Prostate gland (tissue), 2 donors: Measurements from ENCODE around the gene STK11.

Source experiments
- POLR2A ChIP-seq: fragments of 450-650 bp; IDR thresholded peaks from one replicate; pipeline ENCODE4 v1.6.1; 2016; ENCODE audit warnings: antibody characterized with exemption, mild to moderate bottlenecking
- TF ChIP-seq, protein P1 (sequence below), 4 experiments: fragments of 200-600 bp in 2 of 4; fragments of 450-650 bp in 2 of 4; sonication (generic) in 2 of 4; IDR thresholded peaks; 1 replicate in 3 of 4; 2 replicates in 1 of 4; pipeline ENCODE4 v1.5.1; 2016 to 2019; ENCODE audit warnings: antibody characterized with exemption in 4 of 4, mild to moderate bottlenecking in 2 of 4, moderate library complexity in 2 of 4

DNA sequence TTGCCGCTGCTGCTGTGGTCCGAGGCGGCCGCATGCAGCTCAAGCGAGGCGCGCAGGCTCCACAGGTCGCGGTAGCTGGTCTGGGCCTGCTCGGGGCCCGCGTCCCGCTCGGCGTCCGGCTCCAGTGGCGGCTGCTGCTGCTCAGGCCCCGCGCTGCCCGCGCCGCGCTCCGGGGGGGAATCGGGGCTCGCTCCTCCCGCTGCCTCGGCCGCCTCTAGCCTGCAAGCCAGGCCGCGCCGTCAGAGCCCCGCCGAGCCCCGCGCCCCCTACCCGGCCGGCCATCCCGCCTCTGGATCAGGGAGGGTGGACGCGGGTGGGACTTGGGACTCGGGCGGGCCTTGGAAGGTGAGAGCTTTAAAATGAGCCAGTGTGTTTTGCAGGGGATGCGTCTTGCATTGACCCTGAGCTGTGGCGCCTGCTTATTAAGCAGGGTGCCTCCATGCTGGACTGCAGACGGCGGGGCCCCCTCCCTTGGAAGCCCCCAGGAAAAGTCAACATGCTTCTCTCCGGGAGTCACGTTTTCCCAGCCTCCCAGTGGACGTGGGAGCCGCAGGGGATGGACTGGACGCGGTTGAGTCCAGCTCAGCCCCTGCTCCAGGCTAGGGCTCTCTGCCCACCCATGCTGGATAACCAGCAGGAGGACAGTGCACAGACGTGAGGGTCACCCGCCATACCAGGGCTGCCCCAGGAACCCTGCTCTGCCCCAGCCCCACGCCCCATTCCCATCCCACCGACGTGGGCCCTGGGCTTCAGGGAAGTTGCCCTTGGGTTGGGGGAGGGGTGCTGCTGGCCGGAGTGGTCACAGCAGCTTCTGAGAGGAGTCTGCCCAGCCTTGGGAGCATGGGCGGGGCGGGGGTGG lies 24.6 kb downstream of the STK11 start:
- no peak for TF ChIP-seq POLR2A
- TF ChIP-seq, protein P1, sequence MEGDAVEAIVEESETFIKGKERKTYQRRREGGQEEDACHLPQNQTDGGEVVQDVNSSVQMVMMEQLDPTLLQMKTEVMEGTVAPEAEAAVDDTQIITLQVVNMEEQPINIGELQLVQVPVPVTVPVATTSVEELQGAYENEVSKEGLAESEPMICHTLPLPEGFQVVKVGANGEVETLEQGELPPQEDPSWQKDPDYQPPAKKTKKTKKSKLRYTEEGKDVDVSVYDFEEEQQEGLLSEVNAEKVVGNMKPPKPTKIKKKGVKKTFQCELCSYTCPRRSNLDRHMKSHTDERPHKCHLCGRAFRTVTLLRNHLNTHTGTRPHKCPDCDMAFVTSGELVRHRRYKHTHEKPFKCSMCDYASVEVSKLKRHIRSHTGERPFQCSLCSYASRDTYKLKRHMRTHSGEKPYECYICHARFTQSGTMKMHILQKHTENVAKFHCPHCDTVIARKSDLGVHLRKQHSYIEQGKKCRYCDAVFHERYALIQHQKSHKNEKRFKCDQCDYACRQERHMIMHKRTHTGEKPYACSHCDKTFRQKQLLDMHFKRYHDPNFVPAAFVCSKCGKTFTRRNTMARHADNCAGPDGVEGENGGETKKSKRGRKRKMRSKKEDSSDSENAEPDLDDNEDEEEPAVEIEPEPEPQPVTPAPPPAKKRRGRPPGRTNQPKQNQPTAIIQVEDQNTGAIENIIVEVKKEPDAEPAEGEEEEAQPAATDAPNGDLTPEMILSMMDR (IDR thresholded peaks at IDR 0.05): no peak
